ENCODE results near the gene CCT5.

Gene CCT5

DNA sequence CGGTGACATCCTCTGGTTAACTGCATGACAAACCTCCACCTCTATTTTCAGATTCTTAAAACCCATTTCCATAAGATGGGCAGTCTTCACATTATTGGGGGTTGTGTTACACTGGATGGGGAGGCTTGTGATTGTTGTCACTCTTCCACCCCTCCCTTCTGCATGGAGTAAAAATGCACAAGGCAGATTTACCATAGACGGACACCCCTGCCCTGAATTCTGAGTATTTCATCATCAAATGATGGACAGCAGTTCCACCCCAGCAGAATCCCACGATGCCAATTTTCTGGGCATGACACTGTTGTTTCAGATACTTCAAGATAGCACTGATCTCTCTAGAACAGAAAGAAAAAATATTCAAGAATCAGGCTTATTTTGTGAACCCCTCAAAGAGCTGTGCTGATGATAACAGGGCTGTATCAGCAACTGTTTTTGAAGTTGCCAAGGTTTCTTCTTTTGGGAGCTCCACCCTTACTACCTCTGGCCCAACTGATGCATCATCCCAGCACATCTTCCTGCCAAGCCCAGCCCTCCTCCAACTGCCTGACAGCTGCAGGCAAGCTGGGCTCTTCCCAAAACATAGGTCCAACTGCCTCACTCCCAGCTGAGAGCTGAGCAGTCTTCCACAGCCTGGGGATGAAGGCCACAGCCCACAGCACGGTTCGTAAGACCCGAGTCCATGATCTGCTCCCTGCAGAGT lies 36.2 kb downstream of the CCT5 start:
- peaks cover 3% of the 10 kb centered on the region for H3K36me3 ChIP-seq (ENCODE audit: control insufficient read depth, insufficient read depth, low read length)
- no peaks in the 10 kb centered on the region for H3K9me3 ChIP-seq (ENCODE audit: control insufficient read depth, low read length)
- H3K27ac ChIP-seq (ENCODE audit: insufficient read depth, low read depth, low read length, poor library complexity, severe bottlenecking) = no peak overlapping the region
- H3K27me3 ChIP-seq (ENCODE audit: control insufficient read depth, insufficient read depth, low read length, poor library complexity, severe bottlenecking) = no peaks in the 10 kb centered on the region
- 90 to 94% methylated on average over 6 of the region's 6 CpGs for WGBS, 2 experiments
- H3K4me1 ChIP-seq (ENCODE audit: control insufficient read depth, insufficient read depth, low read length) = no peaks in the 10 kb centered on the region
- no peak overlapping the region for H3K4me3 ChIP-seq (ENCODE audit: insufficient read depth, low read depth, low read length)

DNA sequence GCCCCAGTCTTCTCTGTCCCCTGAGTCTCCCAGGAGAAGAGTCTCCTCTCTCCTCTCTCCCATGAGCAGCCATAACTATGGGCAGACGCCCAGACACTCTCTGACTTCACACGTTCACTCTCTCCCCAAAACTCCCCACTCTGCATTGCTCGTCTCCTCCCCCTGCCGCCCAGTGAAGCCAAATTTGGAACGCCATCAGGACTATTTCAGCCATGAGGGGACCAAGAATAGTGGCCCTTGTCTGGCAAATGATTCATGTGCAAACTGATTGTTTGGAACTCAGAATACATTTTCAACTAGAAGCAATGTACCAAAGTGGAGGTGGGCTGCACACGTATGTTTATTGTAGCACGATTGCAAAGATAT lies 36.8 kb downstream of the CCT5 start:
- Histone ChIP-seq H3K4me3 (ENCODE audit: insufficient read depth, low read depth, low read length) (no peak overlapping the region), H3K4me1 (ENCODE audit: control insufficient read depth, insufficient read depth, low read length) (no peaks in the 10 kb centered on the region), H3K36me3 (ENCODE audit: control insufficient read depth, insufficient read depth, low read length) (peaks cover 3% of the 10 kb centered on the region), H3K9me3 (ENCODE audit: control insufficient read depth, low read length) (no peaks in the 10 kb centered on the region), H3K27me3 (ENCODE audit: control insufficient read depth, insufficient read depth, low read length, poor library complexity, severe bottlenecking) (no peaks in the 10 kb centered on the region), H3K27ac (ENCODE audit: insufficient read depth, low read depth, low read length, poor library complexity, severe bottlenecking) (no peak overlapping the region)
- WGBS, 2 experiments = 92 to 93% methylated on average over 7 of the region's 7 CpGs

DNA sequence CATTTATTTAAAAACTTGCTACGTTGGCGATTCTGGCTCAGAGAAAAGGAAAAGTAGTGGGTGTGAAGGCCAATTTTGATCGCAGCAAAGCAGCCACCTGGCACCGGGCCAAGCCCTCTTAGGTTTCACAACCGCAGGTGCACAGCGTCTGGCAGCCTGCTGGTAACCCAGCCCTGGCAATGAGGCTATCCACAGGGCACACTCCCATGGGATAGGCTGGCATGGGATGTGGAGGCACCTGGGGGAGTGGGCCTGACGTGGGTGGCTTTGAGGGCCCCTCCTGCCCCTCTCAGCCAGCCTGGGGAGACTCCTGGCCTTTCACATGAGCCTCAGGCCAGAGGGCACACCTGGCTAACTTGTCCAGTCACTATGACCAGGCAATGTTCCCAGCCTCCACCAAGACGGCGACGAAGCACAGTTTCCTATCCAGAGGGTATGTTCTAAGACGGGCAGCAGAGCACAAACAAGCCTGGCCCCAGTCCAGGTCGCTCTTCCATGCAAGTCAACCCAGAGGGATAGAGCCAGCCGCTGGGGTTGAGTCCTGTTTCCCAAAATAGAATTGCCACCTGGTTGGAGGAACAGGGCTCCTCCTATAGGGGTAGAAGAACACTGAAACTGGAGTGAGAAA lies 38.6 kb downstream of the CCT5 start:
- Histone ChIP-seq H3K4me3 (ENCODE audit: insufficient read depth, low read depth, low read length) (no peak overlapping the region), H3K9me3 (ENCODE audit: control insufficient read depth, low read length) (no peaks in the 10 kb centered on the region), H3K27ac (ENCODE audit: insufficient read depth, low read depth, low read length, poor library complexity, severe bottlenecking) (no peak overlapping the region), H3K27me3 (ENCODE audit: control insufficient read depth, insufficient read depth, low read length, poor library complexity, severe bottlenecking) (no peaks in the 10 kb centered on the region), H3K4me1 (ENCODE audit: control insufficient read depth, insufficient read depth, low read length) (no peaks in the 10 kb centered on the region), H3K36me3 (ENCODE audit: control insufficient read depth, insufficient read depth, low read length) (peaks cover 3% of the 10 kb centered on the region)
- 93 to 94% methylated on average over 13 of the region's 13 CpGs for WGBS, 2 experiments

DNA sequence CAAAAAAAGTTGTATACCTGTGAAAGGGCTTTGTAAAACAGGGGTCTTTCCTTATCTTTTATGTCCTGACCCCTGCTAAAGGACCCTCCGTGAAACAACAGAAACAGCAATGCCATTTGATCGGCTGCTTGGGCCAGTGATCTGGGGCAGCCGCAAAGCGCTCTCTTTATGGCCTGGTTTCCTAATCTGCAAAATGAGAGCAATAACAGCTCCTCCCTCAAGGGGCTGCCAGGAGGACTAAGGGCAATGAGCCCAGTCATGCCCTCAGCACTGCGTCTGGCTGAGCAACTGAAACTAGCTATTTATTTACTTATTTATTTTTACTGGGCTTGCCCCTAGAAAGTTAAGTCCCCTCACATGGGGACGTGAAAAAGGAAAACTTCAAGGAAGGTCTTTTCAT lies 39.3 kb downstream of the CCT5 start:
- Histone ChIP-seq H3K27ac (ENCODE audit: insufficient read depth, low read depth, low read length, poor library complexity, severe bottlenecking) (no peak overlapping the region), H3K9me3 (ENCODE audit: control insufficient read depth, low read length) (no peaks in the 10 kb centered on the region), H3K4me3 (ENCODE audit: insufficient read depth, low read depth, low read length) (no peak overlapping the region), H3K4me1 (ENCODE audit: control insufficient read depth, insufficient read depth, low read length) (no peaks in the 10 kb centered on the region), H3K27me3 (ENCODE audit: control insufficient read depth, insufficient read depth, low read length, poor library complexity, severe bottlenecking) (no peaks in the 10 kb centered on the region), H3K36me3 (ENCODE audit: control insufficient read depth, insufficient read depth, low read length) (peaks cover 2% of the 10 kb centered on the region)
- WGBS, 2 experiments = 88 to 92% methylated on average over 6 of the region's 6 CpGs

DNA sequence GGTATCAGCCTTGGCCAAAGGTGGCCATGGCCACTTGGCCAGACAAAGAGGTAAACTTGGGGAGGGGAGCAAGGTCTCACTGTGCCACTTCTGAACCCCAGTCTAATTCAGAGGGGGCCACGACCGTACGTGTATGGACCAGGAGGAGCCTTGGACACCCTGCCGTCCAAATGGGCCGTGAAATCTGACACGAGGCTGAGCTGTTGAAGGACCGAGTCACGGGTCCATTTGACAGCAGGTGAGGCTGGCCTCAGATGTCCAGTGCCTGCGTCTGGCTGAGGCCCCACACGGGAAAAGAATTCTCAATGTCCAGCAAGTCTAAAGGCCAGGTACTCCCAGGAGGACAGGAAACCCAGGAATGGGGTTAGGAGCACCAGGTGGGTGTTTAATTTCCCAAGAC lies 39.9 kb downstream of the CCT5 start:
- WGBS, 2 experiments = 94 to 95% methylated on average over 10 of the region's 10 CpGs
- Histone ChIP-seq H3K4me3 (ENCODE audit: insufficient read depth, low read depth, low read length) (no peak overlapping the region), H3K9me3 (ENCODE audit: control insufficient read depth, low read length) (no peaks in the 10 kb centered on the region)

DNA sequence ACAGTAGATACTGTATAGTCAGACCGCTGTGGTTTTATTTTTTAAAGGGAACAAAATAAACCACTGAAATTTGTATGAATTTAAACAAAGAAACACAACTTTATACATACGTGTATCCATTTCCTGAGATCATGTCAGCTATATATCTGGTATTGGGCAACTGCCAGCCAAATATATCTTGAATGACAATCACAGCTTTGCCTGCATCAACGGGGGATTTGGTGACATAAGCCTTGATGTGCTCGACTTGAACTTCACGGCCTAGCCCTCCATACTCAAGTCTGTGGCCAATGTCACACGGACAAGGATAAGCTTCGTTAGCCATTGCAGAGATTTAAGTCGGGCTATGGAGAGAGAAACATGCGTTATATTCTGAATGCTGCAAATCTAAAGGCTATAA lies 40.4 kb downstream of the CCT5 start:
- no peaks in the 10 kb centered on the region for H3K27me3 ChIP-seq (ENCODE audit: control insufficient read depth, insufficient read depth, low read length, poor library complexity, severe bottlenecking)
- H3K36me3 ChIP-seq (ENCODE audit: control insufficient read depth, insufficient read depth, low read length) = no peaks in the 10 kb centered on the region
- no peaks in the 10 kb centered on the region for H3K4me1 ChIP-seq (ENCODE audit: control insufficient read depth, insufficient read depth, low read length)
- 97 to 99% methylated on average over 8 to 9 of the region's 9 CpGs for WGBS, 2 experiments
- H3K27ac ChIP-seq (ENCODE audit: insufficient read depth, low read depth, low read length, poor library complexity, severe bottlenecking) = no peak overlapping the region
- H3K4me3 ChIP-seq (ENCODE audit: insufficient read depth, low read depth, low read length) = no peak overlapping the region
- no peaks in the 10 kb centered on the region for H3K9me3 ChIP-seq (ENCODE audit: control insufficient read depth, low read length)

More for the DNA sequence above, 39.9 kb downstream of the CCT5 start:
- Histone ChIP-seq H3K4me1 (ENCODE audit: control insufficient read depth, insufficient read depth, low read length) (no peaks in the 10 kb centered on the region), H3K36me3 (ENCODE audit: control insufficient read depth, insufficient read depth, low read length) (no peaks in the 10 kb centered on the region), H3K27me3 (ENCODE audit: control insufficient read depth, insufficient read depth, low read length, poor library complexity, severe bottlenecking) (no peaks in the 10 kb centered on the region), H3K27ac (ENCODE audit: insufficient read depth, low read depth, low read length, poor library complexity, severe bottlenecking) (no peak overlapping the region)

DNA sequence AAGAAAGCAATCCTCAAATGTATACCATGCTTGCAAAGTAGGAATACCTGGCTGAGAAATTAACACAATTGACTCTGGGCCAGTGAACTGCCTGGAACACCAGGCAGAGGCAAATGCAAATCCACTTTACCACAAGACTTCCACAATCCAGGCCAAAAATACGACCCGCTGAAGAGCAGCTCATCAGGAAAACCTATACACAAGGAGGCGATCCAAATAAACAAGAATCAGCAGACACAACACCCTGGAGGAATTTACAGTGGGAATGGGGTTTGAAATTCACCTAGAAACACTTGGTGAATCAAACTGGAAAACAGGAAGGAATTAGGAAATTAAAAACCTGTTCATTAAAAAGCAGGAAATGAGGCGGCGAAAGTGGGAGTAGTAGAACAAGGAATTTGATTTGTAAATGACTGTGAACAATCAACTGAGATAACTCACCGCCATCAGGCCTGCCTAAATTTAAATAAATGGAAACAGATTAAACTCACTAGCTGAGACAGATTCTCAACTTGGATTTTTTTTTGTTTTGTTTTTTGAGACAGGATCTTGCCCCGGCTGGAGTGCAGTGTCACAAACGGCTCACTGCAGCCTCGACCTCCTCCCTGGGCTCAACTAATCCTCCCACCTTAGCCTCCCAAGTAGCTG lies 41.7 kb downstream of the CCT5 start:
- no peaks in the 10 kb centered on the region for H3K27me3 ChIP-seq (ENCODE audit: control insufficient read depth, insufficient read depth, low read length, poor library complexity, severe bottlenecking)
- no peaks in the 10 kb centered on the region for H3K36me3 ChIP-seq (ENCODE audit: control insufficient read depth, insufficient read depth, low read length)
- H3K9me3 ChIP-seq (ENCODE audit: control insufficient read depth, low read length) = no peaks in the 10 kb centered on the region
- no peak overlapping the region for H3K27ac ChIP-seq (ENCODE audit: insufficient read depth, low read depth, low read length, poor library complexity, severe bottlenecking)
- no peaks in the 10 kb centered on the region for H3K4me1 ChIP-seq (ENCODE audit: control insufficient read depth, insufficient read depth, low read length)
- 89 to 91% methylated on average over 8 to 9 of the region's 9 CpGs for WGBS, 2 experiments
- no peak overlapping the region for H3K4me3 ChIP-seq (ENCODE audit: insufficient read depth, low read depth, low read length)

DNA sequence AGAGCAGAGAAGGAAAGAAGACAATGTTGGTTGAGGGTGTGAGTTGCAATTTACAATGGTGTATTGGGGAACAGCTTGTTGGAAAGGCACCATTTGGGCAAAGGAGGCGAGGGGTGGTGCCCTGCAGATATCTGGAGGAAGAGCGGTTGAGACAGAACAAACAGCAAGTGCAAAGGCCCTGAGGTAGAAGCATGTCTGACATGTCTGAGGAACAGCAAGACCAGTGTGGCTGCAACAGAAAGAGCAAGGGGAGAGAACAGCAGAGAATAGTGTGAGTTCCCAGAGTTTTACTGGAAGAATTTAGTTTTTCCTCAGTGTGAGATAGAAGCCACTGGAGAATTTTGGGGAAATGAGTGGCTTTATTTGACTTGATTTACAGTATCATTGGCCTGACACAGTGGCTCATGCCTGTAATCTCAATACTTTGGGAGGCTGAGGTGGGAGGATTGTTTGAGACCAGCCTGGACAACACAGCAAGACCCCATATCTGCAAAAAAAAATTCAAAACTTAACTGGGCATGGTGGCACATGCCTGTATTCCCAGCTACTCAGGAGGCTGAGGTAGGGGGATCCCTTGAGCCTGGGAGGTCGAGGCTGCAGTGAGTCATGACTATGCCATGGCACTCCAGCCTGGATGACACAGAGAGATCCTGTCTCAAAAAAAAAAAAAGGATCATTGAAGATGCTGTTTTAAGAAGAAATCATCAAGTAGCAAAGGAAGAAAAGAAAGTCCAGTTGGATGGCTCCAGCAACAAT lies 44.0 kb downstream of the CCT5 start:
- H3K4me1 ChIP-seq (ENCODE audit: control insufficient read depth, insufficient read depth, low read length) = peaks cover 3% of the 10 kb centered on the region
- H3K27ac ChIP-seq (ENCODE audit: insufficient read depth, low read depth, low read length, poor library complexity, severe bottlenecking) = no peak overlapping the region
- H3K27me3 ChIP-seq (ENCODE audit: control insufficient read depth, insufficient read depth, low read length, poor library complexity, severe bottlenecking) = no peaks in the 10 kb centered on the region
- H3K4me3 ChIP-seq (ENCODE audit: insufficient read depth, low read depth, low read length) = no peak overlapping the region
- 90 to 93% methylated on average over 3 of the region's 3 CpGs for WGBS, 2 experiments
- H3K9me3 ChIP-seq (ENCODE audit: control insufficient read depth, low read length) = no peaks in the 10 kb centered on the region
- no peaks in the 10 kb centered on the region for H3K36me3 ChIP-seq (ENCODE audit: control insufficient read depth, insufficient read depth, low read length)

DNA sequence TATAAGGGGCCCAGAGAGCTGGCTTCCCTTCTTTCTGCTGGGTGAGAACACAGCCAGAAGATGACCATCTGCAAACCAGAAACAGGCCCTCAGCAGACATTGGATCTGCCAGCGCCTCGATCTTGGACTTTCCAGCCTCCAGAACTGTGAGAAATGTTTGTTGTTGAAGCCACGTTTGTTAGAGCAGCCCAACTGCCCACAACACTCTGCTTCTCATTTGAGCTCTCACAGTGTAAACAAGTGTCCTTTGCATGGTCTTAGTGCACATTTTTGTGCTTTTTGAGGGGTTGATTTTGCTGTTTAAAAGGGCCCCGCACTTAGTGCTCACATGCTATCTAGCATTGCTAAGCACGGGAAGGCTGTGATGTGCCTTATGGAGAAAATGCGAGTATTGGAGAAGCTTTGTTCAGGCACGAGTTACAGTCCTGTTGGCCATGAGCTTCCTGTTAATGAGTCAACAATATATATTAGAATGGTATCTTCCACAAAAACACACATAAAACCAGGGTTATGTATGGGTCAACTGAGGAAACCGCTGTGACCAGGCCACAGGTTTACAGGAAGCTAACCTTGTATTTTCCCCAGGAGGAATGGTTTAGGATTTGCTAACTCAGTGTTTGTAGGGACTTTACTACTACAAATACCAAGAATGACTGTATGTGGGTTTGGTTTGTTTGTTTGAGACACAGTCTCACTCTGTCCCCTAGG lies 45.7 kb downstream of the CCT5 start:
- Histone ChIP-seq H3K4me1 (ENCODE audit: control insufficient read depth, insufficient read depth, low read length) (peaks cover 3% of the 10 kb centered on the region), H3K27ac (ENCODE audit: insufficient read depth, low read depth, low read length, poor library complexity, severe bottlenecking) (no peak overlapping the region), H3K4me3 (ENCODE audit: insufficient read depth, low read depth, low read length) (no peak overlapping the region), H3K27me3 (ENCODE audit: control insufficient read depth, insufficient read depth, low read length, poor library complexity, severe bottlenecking) (no peaks in the 10 kb centered on the region), H3K9me3 (ENCODE audit: control insufficient read depth, low read length) (no peaks in the 10 kb centered on the region), H3K36me3 (ENCODE audit: control insufficient read depth, insufficient read depth, low read length) (no peaks in the 10 kb centered on the region)
- WGBS, 2 experiments = 81 to 83% methylated on average over 6 to 8 of the region's 8 CpGs

Data from ectodermal cell (in vitro differentiated cells).